Activated CD4-positive, alpha-beta T cell treated with anti-CD3 and anti-CD28 coated beads, Interleukin-2, amount 50 U/mL, for 48 hours (primary cell): ENCODE measurements around the gene SPOCK3.
"Not testable (repeated sequence)": the region's sequence is repeated elsewhere in the genome, so short reads cannot be mapped to it uniquely, and the experiment has no call there.

Experiments
- DNase-seq, 2 experiments: peaks; one replicate each; pipeline ENCODE4 v3.0.0-alpha.2; 2020

The SPOCK3 gene

GRCh38 chr4:167234316-167234881 lies at the start of gene SPOCK3:
Gene SPOCK3, minus strand, starts transcription at chr4:167234494.
- no peak for DNase-seq

DNA sequence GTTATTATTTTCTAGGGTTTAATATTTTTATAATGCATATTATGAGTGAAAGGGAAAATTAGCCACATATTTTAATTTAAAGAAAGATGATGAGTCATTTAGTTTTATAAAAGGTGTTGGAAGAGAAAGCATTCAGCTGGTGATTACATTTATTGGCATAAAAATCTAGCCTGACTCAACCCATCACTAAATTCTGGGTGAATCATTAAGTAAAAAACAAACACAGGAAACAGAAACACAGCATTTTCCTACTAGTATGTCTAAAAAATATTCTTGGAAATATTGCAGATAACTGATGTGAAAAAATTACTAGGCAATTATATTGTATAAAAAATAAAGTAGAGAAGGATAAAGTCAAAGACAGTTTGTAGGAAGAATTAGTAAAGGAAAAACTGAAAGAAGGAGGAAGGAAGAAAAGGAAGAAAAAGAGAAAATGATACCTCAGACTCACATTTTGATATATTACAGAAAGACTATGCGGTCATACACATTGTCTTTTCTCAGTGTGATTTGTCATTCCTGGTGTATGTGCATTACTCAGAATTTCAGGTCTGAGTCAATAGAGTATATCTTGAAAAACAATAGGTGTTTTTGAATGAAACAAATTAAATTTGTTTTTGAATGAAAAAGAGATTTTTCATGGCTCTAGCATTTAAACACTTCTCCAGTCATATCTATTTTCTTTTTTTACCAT lies 48.0 kb upstream of the SPOCK3 start:
- DNase-seq = no peak

- not testable (repeated sequence) for DNase-seq
Observed at GRCh38 chr4:167281545-167281944, 47.3 kb upstream of the SPOCK3 start.

DNA sequence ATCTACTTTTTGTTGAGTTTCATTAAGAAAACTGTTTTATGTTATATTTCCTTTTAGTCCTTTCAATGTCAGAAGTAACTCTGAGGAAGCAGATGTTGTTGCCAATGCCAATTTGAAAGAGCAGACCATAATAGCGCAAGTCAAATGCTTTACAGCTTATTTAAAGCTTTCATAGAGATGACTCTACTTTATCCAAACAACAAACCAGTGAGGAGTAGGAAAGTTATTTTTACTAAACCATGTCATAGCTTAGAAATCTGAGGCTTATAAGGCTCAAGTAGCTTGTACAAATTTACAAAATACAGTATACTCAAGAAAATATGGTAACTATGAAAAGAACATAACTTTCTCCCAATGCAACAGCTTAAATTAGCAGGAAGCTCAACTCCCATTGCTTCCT lies 40.1 kb upstream of the SPOCK3 start:
- DNase-seq = no peak

GRCh38 chr4:167265231-167265630 lies 30.9 kb upstream of the SPOCK3 start:
- no peak for DNase-seq

GRCh38 chr4:167248271-167248670 lies 14.0 kb upstream of the SPOCK3 start:
- DNase-seq = no peak

- no peak for DNase-seq
Observed at GRCh38 chr4:167239627-167240026, 5.3 kb upstream of the SPOCK3 start.

- DNase-seq = no peak
Observed at GRCh38 chr4:167238226-167238625, 3.9 kb upstream of the SPOCK3 start.

GRCh38 chr4:167233685-167234315 lies 494 bp downstream of the SPOCK3 start:
- no peak for DNase-seq

GRCh38 chr4:167232805-167233684 lies 1.2 kb downstream of the SPOCK3 start:
- no peak for DNase-seq

DNA sequence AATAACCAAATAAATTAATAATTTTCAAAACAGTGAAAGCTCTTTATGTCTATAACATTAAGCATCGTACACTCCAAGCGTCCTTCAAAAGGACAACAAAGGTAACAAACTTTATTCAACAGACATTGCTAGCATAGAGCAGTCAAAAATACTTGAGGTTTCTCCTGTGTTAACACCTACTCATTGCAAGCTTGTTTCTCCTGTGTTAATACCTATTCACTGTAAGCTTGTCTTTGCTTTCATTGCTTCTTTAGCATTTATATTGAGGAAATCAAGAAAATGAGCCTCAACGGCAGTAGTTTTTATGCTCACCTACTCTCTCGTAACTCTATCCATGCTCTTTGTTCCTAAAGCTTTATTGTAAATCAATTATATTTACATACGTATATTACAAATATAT lies 3.5 kb downstream of the SPOCK3 start:
- DNase-seq = no peak

DNA sequence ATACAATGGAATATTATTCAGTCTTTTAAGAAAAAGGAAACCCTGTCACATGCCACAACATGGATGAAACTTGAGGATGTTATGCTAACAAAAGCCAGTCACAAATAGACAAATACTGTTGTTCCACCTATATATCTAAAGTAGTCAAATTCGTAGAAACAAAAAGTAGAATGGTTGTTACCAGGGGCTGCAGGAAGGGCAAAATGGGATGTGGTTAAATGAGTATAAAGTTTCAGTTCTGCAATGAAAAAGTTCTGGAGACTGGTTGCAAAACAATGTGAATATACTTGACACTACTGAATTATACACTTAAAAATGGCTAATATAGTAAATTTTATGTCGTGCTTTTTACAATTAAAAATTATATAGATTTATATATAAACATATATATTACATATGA lies 12.2 kb downstream of the SPOCK3 start:
- DNase-seq = no peak

DNA sequence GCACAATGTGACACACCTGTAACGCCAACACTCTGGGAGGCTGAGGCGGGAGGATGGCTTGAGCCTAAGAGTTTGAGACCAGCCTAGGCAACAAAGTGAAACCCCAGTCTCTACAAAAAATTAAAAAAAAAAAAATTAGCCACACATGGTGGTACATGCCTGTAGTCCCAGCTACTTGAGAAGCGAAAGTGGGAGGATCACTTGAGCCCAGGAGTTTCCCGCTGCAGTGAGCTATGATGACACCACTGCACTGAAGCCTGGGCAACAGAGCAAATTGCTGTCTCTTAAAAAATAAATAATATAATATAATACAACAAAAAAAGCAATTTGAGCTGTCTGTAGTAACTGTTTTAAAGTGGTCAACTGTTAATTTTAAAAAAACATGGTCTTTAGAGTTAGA lies 13.2 kb downstream of the SPOCK3 start:
- DNase-seq = no peak

DNA sequence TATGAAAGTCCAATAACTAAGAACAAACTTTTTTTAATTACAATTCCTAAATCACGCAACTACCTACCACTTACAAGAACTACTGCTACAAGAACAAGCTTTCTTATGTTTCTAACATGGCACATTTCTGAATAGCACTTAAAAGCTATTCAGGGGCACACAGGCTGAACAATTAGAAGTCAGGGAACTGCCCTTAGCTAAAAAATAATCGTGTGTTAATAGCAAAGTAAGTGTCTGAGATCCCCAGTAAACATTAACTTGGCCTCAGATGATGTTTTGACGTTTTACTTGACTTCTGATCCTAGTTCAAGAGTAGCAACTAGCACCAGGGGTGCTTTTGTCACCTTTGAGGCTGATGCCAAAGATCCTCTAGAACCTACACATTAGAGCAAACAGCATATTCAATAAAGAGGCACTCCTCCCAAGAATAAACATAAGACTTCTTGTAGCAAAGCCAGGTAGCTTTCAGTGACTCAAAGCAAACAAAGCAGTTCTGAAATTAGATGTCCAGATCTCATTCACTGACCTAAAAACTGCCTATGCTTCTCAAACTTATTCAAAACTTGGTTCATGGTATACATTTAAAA lies 16.2 kb downstream of the SPOCK3 start:
- no peak for DNase-seq

DNA sequence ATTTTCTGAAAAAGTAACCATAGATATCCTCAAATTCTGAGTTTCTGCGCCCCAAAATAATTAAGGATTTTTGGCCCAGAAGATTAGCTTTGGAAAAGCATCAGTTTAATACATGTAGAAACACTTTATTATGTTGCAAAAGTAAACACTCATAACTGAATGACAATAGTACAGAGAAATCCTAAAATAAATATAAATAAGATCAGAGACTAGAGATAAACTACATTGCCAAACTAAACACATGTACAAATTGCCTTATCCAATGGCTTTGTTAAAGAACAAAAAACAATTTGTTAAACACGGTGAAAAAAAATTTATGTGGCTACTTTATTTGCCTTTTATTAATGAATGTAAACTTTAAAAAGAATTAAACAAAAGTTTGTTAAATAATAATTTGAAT lies 17.5 kb downstream of the SPOCK3 start:
- DNase-seq = no peak

GRCh38 chr4:167210166-167210565 lies 24.1 kb downstream of the SPOCK3 start:
- no peak for DNase-seq

DNA sequence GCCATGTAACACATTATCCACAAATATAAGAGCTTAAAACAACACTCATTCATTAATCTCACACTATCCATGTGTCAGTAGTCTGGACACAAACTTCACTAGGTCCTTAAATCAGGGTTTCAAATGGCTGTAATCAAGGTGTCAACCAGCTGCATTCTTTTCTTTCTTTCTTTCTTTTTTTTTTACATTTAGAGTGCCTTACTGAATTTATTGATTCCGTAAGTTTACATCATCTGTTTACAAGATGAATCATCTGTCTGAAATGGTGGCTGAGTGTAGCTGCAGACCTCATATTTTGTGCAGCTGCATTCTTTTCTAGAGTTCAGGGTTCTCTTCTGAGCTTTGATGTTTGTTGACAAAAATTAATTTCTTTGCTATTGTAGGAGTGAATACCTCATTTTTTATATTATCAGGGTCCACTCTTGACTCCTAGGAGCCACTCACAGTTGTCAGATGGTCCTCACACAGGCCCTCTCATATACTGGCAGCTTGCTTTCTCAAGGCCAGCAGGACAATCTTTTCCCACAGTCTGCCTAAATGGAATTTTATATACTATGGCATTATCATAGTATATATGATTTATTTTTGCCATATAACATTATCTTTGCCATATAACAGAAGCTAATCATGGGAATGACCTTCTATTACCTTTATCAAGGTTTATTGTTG lies 37.8 kb downstream of the SPOCK3 start:
- no peak for DNase-seq

DNA sequence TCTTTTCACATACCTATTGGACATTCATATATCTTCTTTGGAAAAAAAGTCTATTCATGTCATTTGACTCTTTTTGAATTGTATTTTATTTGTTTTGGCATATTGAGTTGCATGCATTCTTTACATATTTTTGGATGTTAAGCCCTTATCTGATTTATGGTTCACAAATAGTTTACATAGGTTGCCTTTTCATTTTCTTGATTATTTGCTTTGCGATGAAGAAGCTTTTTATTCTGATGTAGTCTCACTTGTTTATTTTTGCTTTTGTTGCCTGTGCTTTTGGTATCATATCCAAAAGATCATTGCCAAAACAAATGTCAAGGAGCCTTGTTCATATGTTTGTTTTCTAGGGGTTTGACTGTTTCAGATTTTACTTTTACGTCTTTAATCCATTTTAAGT lies 43.9 kb downstream of the SPOCK3 start:
- no peak for DNase-seq

DNA sequence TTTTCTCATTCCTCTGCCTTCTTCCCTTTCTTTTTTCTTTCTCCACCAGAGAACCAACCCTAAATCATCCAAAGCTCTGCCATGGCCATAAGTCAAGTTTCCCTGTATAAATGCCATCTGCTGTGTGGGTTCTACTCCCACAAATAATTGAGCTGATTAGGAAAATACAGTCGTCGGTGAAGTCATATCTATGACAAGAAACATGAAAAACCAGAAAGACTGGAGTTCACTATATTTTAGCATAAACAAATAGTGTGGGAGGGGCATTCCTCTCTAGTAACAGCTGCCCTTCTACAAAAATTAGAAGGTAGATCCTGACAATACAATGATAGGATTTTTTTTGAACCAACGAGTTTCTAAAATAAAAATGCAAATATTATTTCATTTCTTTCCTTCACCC lies 48.8 kb downstream of the SPOCK3 start:
- DNase-seq = no peak

- DNase-seq = no peak
Observed at GRCh38 chr4:167183036-167183435, 51.3 kb downstream of the SPOCK3 start.

DNA sequence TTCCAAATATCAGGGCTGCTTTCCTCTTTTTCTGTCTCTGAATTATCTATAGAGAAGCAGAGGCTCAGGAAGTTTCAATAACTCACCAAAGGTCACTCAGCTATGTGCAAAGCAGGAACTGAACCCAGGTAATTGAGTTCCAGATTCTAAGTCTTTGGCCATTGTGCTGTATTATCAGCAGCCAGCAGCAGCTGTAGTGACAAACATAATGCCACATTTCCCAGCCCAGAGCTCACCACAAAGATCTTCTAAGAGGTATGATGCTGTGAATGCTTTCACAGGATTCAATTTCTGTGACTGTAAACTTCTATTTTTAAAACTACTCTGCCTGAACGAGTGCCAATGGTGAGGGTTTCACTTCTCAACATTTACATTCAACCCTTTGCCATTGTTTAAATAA lies 56.4 kb downstream of the SPOCK3 start:
- DNase-seq = no peak

DNA sequence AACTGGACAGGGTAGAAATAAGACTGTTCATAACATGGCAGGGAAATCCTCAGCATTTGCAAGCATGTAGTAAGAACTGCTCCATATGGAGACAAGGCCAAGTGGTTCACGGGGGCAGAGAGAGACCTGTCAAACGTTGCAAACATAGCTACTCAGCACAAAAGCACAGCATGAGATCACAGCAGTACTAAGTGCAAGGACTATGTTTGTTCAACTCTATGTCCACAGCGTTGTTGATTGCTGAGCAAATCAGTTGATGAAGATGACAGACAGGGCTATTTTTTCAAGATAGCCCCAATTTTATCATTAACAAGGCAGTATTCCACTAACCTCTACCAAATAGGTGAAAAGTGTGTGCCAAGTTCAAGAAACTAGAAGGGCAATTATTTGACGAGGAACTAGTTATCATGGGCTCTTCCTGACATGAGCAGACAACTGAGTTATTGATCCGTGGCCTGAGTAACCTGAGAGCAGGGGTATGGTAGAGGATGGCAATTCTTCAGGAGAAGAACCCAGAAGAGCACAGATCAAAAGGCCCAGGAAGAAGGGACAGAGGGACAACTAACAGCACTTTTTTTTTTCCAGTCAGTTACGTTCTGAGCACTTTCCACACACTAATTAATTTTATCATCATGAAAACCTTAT lies 57.4 kb downstream of the SPOCK3 start:
- DNase-seq = no peak
